Chondrocyte (in vitro differentiated cells): ENCODE results near the gene HTR6. TPM values are rescaled to one million over a fixed set of nuclear protein-coding genes. Genes with fewer than 3 reads are reported as not detected.

Source experiments
- DNase-seq: peaks from one replicate; pipeline ENCODE4 v3.0.0; 2021; ENCODE audit warnings: mixed read lengths, low spot score
- H3K27ac Mint-ChIP-seq: one replicate; pipeline ENCODE4 v1.8.0; 2021; ENCODE audit warnings: mild to moderate bottlenecking, moderate library complexity, mixed read lengths; ENCODE audit not compliant: unreplicated experiment
- H3K27me3 Mint-ChIP-seq: 2 replicates; pipeline ENCODE4 v1.8.0; 2021; ENCODE audit warnings: low read depth, mixed read lengths
- H3K36me3 Mint-ChIP-seq: 2 replicates; pipeline ENCODE4 v1.8.0; 2021; ENCODE audit warnings: low read depth, mixed read lengths
- H3K4me1 Mint-ChIP-seq: 2 replicates; pipeline ENCODE4 v1.8.0; 2021; ENCODE audit warnings: low read depth, mild to moderate bottlenecking, mixed read lengths
- H3K4me3 Mint-ChIP-seq: one replicate; pipeline ENCODE4 v1.8.0; 2021; ENCODE audit warnings: mild to moderate bottlenecking, moderate library complexity, mixed read lengths; ENCODE audit not compliant: unreplicated experiment
- H3K9me3 Mint-ChIP-seq: 2 replicates; pipeline ENCODE4 v1.8.0; 2021; ENCODE audit warnings: low read depth, mixed read lengths
- total RNA-seq: library from RNA; stranded (reverse); gene quantifications from 3 replicates; pipeline ENCODE4 v1.2.1, GENCODE V29; 2021
- TF ChIP-seq, protein P1 (sequence below): fragments of 200-600 bp; sonication (generic); IDR thresholded peaks from 2 replicates; pipeline ENCODE4 v1.5.0; 2021; ENCODE audit warnings: antibody characterized with exemption, mild to moderate bottlenecking, moderate library complexity

HTR6 gene
- total RNA-seq, 1 donor from 2014 or later = not detected

DNA sequence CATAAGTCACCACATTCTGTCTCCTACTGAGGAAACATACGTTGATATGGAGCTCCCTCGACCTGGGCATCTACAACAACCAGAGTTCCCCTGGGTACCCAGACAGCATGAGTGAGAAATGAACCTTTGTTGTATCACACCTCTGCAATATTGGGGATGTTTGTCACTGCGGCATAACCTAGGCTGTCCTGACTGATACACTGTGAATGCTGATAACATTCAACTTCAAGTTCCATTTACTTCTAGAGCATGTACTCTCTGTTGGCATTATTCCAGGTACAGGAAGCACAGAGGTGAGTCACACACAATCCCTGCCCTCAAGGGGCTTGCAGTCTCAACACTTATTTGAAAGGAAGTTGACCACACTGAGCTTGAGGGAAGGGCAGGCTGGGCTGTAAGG is 65.6 kb downstream of the HTR6 start:
- Mint-ChIP-seq H3K27ac (no peak overlapping the region), H3K9me3 (peaks cover 10% of the 10 kb centered on the region), H3K4me3 (no peak overlapping the region), H3K27me3 (no peaks in the 10 kb centered on the region), H3K4me1 (peaks cover 13% of the 10 kb centered on the region), H3K36me3 (peaks cover 11% of the 10 kb centered on the region)
- TF ChIP-seq, protein P1, sequence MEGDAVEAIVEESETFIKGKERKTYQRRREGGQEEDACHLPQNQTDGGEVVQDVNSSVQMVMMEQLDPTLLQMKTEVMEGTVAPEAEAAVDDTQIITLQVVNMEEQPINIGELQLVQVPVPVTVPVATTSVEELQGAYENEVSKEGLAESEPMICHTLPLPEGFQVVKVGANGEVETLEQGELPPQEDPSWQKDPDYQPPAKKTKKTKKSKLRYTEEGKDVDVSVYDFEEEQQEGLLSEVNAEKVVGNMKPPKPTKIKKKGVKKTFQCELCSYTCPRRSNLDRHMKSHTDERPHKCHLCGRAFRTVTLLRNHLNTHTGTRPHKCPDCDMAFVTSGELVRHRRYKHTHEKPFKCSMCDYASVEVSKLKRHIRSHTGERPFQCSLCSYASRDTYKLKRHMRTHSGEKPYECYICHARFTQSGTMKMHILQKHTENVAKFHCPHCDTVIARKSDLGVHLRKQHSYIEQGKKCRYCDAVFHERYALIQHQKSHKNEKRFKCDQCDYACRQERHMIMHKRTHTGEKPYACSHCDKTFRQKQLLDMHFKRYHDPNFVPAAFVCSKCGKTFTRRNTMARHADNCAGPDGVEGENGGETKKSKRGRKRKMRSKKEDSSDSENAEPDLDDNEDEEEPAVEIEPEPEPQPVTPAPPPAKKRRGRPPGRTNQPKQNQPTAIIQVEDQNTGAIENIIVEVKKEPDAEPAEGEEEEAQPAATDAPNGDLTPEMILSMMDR = no peak
- DNase-seq = no peak

Other genes with a start within 250 kb of the HTR6 start
- gene CAPZB, start 179.3 kb upstream of the HTR6 start, total RNA-seq = 285 to 353 TPM (median 352 TPM) in 3 replicates
- 158 to 249 TPM (median 159 TPM) in 3 replicates for gene NBL1, start 20.6 kb upstream of the HTR6 start, total RNA-seq
- gene TMCO4, start 135.0 kb downstream of the HTR6 start, total RNA-seq = 8.0 to 10.0 TPM (median 8.3 TPM) in 3 replicates
- not detected in 3 replicates for gene RNF186, start 150.4 kb downstream of the HTR6 start, total RNA-seq
- gene OTUD3, start 217.5 kb downstream of the HTR6 start, total RNA-seq = 6.4 to 9.3 TPM (median 6.5 TPM) in 3 replicates